K562 (cell line): Measurements from ENCODE around the gene CTRL. TPM values are rescaled to one million over a fixed set of nuclear protein-coding genes. Genes with fewer than 3 reads are reported as not detected.

Experiments
- CBFA2T2 ChIP-seq: fragments of 450-650 bp; conservative IDR thresholded peaks from 2 replicates; pipeline ENCODE4 v1.6.1; 2017; ENCODE audit warnings: mild to moderate bottlenecking
- EP400 ChIP-seq: fragments of 450-650 bp; IDR thresholded peaks from 2 replicates; pipeline ENCODE4 v1.6.1; 2017; ENCODE audit warnings: antibody characterized with exemption, mild to moderate bottlenecking, moderate library complexity
- ESRRB ChIP-seq: fragments of 250-450 bp; sonication (Bioruptor Pico); IDR thresholded peaks from 2 replicates; pipeline ENCODE4 v1.5.0; 2020; ENCODE audit warnings: mild to moderate bottlenecking, moderate library complexity, borderline replicate concordance
- PHF8 ChIP-seq: fragments of 200-600 bp; sonication (generic); IDR thresholded peaks from 2 replicates; pipeline ENCODE4 v1.6.1; 2012; ENCODE audit warnings: mixed run types, mild to moderate bottlenecking, inconsistent platforms, low read length, moderate library complexity, borderline replicate concordance
- RBBP5 ChIP-seq: fragments of 200-600 bp; sonication (generic); IDR thresholded peaks from 2 replicates; pipeline ENCODE4 v1.6.1; 2012; ENCODE audit warnings: borderline replicate concordance, mild to moderate bottlenecking, low read length, control low read depth, inconsistent platforms; ENCODE audit not compliant: insufficient read depth, poor library complexity, severe bottlenecking
- ZNF583 ChIP-seq: fragments of 250-450 bp; sonication (Bioruptor Pico); IDR thresholded peaks from 2 replicates; pipeline ENCODE4 v1.4.0; 2020
- polyA plus RNA-seq, 8 experiments: library from polyadenylated mRNA; depleted of rRNA in 4 of 8; stranded (reverse) in 5 of 8; unstranded in 3 of 8; fragments of >200 nt; fragmentation: Nextera tagmentation in 2 of 8; fragmentation: Illumina TruSeq in 1 of 8; extraction: Ambion mirVana in 2 of 8; extraction: Trizol in 1 of 8; gene quantifications; 2 replicates each; pipeline versions ENCODE4 v1.2.1 to v1.2.3, GENCODE V29; 2011 to 2014; ENCODE audit warnings: inconsistent platforms in 1 of 8, missing spikeins in 1 of 8
- total RNA-seq, 7 experiments: library from RNA; depleted of rRNA in 6 of 7; stranded (reverse); fragments of >200 nt in 6 of 7; fragmentation: Illumina TruSeq in 2 of 7; extraction: Trizol in 2 of 7; gene quantifications; 2 replicates each; pipeline versions ENCODE4 v1.2.1 to v1.2.3, GENCODE V29; 2011 to 2021; ENCODE audit warnings: low replicate concordance in 1 of 7
- TF ChIP-seq, protein P1 (sequence below): sonication (generic); formaldehyde crosslinking; IDR thresholded peaks from 2 replicates; pipeline ENCODE4 v1.8.1; 2023; ENCODE audit warnings: mild to moderate bottlenecking, missing genetic modification reagents
- TF ChIP-seq, protein P2 (sequence below), 2 experiments: IDR thresholded peaks; 2 replicates each; pipeline ENCODE4 v1.6.1; 2011; ENCODE audit warnings: borderline replicate concordance in 1 of 2, control low read depth in 1 of 2, low read depth in 1 of 2, low read length in 1 of 2, mild to moderate bottlenecking in 1 of 2, mixed read lengths in 1 of 2, moderate library complexity in 1 of 2; ENCODE audit not compliant: insufficient read depth in 1 of 2, insufficient read length in 1 of 2, poor library complexity in 1 of 2, severe bottlenecking in 1 of 2; ENCODE audit errors: extremely low read depth in 1 of 2
- TF ChIP-seq, protein P3 (sequence below): fragments of 250-450 bp; sonication (Bioruptor Pico); IDR thresholded peaks from 2 replicates; pipeline ENCODE4 v1.8.0; 2022; ENCODE audit warnings: inconsistent platforms
- TF ChIP-seq, protein P4 (sequence below): fragments of 250-450 bp; sonication (Bioruptor Pico); IDR thresholded peaks from 2 replicates; pipeline ENCODE4 v1.4.0; 2020; ENCODE audit warnings: mild to moderate bottlenecking, moderate library complexity

CTRL gene
- total and polyA plus RNA-seq, 9 of the 15 experiments (the other 6 are each of a cell fraction or from before 2014, with no cell fraction given): 1.4 to 5.6 (median 2.5) TPM

DNA sequence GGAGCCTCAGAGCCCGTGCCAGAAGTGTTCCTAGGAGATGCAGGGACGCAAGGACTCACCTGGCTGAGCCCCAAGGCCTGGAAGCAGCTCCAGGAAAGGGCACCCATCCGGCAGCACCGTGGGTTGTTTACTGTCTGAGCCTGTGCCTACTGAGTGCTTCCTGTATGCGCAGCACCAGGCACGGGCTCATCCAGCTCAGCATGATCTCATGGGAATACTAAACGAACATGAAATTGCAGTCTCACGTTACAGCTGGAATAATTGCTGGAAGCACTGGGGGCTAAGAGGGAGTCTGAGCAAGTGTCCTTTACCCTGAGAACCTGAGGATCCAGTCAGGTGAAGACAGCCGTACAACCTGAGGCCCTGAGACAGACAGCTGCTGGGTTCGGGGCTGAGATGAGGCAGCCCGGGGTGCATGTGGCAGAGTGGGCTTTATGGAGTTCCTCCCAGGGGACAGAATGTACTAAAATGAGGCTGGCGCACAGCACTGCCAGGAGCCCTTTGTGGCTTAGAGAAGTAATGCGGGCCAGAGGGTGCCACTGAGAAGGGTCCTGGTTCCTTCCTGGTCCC is 5.4 kb downstream of the CTRL start (continued):
- TF ChIP-seq, protein P1, sequence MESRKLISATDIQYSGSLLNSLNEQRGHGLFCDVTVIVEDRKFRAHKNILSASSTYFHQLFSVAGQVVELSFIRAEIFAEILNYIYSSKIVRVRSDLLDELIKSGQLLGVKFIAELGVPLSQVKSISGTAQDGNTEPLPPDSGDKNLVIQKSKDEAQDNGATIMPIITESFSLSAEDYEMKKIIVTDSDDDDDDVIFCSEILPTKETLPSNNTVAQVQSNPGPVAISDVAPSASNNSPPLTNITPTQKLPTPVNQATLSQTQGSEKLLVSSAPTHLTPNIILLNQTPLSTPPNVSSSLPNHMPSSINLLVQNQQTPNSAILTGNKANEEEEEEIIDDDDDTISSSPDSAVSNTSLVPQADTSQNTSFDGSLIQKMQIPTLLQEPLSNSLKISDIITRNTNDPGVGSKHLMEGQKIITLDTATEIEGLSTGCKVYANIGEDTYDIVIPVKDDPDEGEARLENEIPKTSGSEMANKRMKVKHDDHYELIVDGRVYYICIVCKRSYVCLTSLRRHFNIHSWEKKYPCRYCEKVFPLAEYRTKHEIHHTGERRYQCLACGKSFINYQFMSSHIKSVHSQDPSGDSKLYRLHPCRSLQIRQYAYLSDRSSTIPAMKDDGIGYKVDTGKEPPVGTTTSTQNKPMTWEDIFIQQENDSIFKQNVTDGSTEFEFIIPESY (CRISPR knock-in tag): no peak
- TF ChIP-seq PHF8: no peak
- TF ChIP-seq, protein P2, sequence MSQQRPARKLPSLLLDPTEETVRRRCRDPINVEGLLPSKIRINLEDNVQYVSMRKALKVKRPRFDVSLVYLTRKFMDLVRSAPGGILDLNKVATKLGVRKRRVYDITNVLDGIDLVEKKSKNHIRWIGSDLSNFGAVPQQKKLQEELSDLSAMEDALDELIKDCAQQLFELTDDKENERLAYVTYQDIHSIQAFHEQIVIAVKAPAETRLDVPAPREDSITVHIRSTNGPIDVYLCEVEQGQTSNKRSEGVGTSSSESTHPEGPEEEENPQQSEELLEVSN (IDR thresholded peaks at IDR 0.05; ENCODE audit: borderline replicate concordance in 1 of 2, extremely low read depth in 1 of 2, insufficient read depth in 1 of 2, insufficient read length in 1 of 2, low read depth in 1 of 2, low read length in 1 of 2, poor library complexity in 1 of 2, severe bottlenecking in 1 of 2): no peak
- no peak for TF ChIP-seq RBBP5
- TF ChIP-seq ZNF583 (CRISPR knock-in tag): no peak
- TF ChIP-seq, protein P3, sequence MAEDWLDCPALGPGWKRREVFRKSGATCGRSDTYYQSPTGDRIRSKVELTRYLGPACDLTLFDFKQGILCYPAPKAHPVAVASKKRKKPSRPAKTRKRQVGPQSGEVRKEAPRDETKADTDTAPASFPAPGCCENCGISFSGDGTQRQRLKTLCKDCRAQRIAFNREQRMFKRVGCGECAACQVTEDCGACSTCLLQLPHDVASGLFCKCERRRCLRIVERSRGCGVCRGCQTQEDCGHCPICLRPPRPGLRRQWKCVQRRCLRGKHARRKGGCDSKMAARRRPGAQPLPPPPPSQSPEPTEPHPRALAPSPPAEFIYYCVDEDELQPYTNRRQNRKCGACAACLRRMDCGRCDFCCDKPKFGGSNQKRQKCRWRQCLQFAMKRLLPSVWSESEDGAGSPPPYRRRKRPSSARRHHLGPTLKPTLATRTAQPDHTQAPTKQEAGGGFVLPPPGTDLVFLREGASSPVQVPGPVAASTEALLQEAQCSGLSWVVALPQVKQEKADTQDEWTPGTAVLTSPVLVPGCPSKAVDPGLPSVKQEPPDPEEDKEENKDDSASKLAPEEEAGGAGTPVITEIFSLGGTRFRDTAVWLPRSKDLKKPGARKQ: no peak
- TF ChIP-seq ESRRB: no peak
- TF ChIP-seq, protein P4, sequence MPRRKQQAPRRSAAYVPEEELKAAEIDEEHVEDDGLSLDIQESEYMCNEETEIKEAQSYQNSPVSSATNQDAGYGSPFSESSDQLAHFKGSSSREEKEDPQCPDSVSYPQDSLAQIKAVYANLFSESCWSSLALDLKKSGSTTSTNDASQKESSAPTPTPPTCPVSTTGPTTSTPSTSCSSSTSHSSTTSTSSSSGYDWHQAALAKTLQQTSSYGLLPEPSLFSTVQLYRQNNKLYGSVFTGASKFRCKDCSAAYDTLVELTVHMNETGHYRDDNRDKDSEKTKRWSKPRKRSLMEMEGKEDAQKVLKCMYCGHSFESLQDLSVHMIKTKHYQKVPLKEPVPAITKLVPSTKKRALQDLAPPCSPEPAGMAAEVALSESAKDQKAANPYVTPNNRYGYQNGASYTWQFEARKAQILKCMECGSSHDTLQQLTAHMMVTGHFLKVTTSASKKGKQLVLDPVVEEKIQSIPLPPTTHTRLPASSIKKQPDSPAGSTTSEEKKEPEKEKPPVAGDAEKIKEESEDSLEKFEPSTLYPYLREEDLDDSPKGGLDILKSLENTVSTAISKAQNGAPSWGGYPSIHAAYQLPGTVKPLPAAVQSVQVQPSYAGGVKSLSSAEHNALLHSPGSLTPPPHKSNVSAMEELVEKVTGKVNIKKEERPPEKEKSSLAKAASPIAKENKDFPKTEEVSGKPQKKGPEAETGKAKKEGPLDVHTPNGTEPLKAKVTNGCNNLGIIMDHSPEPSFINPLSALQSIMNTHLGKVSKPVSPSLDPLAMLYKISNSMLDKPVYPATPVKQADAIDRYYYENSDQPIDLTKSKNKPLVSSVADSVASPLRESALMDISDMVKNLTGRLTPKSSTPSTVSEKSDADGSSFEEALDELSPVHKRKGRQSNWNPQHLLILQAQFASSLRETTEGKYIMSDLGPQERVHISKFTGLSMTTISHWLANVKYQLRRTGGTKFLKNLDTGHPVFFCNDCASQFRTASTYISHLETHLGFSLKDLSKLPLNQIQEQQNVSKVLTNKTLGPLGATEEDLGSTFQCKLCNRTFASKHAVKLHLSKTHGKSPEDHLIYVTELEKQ (CRISPR knock-in tag): no peak
- TF ChIP-seq CBFA2T2: no peak
- TF ChIP-seq EP400: no peak
